ENCODE results near the gene HMGB1. TPM values are rescaled to one million over a fixed set of nuclear protein-coding genes. Genes with fewer than 3 reads are reported as not detected.

Gene HMGB1
- total and polyA plus RNA-seq, 2 donors (not counting 1 experiment from before 2014, with no cell fraction given) = 79.2 to 529 TPM

DNA sequence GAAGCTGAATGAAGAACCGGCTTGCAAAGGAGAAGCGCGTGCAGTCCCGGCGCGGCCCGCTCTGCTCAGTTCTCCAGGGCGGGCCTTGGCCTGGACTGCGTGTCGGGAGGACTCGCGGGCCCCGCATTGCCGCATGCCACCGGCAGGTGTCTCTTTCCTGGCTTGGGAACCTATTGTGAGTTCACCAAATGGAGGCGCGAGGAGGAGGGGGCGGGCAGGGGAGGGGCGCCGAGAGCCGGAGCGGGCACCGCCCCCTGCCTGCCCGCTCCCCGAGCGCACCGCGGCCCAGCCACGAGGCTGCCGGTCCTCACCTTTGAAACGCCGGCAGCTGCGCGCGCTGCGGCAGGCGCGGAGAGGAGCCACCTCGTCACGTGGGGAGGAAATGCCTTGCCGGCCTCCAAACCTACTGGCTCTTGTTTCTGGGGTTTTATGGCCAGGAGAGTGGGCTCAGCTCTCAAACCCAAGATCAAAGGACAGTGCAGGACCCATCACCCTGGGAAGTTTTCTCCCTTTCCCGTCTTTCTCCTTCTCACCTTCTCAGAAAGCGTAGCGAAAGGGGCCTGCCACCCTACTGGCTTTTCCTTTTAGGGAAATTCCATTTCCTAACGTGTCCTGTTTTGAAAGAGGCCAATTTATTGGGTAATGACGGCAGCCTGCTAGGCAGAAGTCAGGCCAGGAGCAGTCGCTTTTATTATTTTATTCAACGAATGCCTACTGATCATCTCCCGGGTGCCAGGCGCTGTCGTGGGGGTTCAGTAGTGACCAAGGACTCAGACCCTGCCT is 57.2 kb downstream of the HMGB1 start:
- Mint-ChIP-seq H3K9me3 (ENCODE audit: insufficient read depth) (no peaks in the 10 kb centered on the region), H3K4me1 (peaks cover 49% of the 10 kb centered on the region), H3K27ac (peak overlapping the region; percentile 85), H3K27me3 (no peaks in the 10 kb centered on the region), H3K4me3 (peak overlapping the region; percentile 73)
- ChIA-PET CTCF (interaction anchor here (0.5 to 9.2 kb wide), 16 partner anchors 9 to 560 kb away, joined by 3 to 93 read pairs (median 8); partner anchors contain the start of genes HMGB1 and UBE2L5), POLR2A (interaction anchor here (0.6 to 4.0 kb wide), 14 partner anchors 11 to 209 kb away, joined by 3 to 19 read pairs (median 4); partner anchors contain the start of genes UBE2L5 and USPL1)
- TF ChIP-seq, protein P1, sequence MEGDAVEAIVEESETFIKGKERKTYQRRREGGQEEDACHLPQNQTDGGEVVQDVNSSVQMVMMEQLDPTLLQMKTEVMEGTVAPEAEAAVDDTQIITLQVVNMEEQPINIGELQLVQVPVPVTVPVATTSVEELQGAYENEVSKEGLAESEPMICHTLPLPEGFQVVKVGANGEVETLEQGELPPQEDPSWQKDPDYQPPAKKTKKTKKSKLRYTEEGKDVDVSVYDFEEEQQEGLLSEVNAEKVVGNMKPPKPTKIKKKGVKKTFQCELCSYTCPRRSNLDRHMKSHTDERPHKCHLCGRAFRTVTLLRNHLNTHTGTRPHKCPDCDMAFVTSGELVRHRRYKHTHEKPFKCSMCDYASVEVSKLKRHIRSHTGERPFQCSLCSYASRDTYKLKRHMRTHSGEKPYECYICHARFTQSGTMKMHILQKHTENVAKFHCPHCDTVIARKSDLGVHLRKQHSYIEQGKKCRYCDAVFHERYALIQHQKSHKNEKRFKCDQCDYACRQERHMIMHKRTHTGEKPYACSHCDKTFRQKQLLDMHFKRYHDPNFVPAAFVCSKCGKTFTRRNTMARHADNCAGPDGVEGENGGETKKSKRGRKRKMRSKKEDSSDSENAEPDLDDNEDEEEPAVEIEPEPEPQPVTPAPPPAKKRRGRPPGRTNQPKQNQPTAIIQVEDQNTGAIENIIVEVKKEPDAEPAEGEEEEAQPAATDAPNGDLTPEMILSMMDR (IDR thresholded peaks at IDR 0.05) = peak; percentile 72
- no peak for TF ChIP-seq EZH2 (IDR thresholded peaks at IDR 0.05; ENCODE audit: borderline replicate concordance, insufficient read depth, low read depth, low read length, poor library complexity, severe bottlenecking)
- Histone ChIP-seq H3K36me3 (replicated peaks in 1 of 2; ENCODE audit: control extremely low read depth in 1 of 2, control insufficient read depth in 1 of 2, extremely low read depth in 1 of 2, insufficient read depth in 2 of 2, low read length in 1 of 2) (no peaks in the 10 kb centered on the region), H3K27me3 (replicated peaks in 1 of 4; ENCODE audit: control extremely low read depth in 1 of 4, control insufficient read depth in 3 of 4, insufficient read depth in 4 of 4, low read length in 3 of 4) (no peaks in the 10 kb centered on the region), H3K9me3 (ENCODE audit: control extremely low read depth in 1 of 3, control insufficient read depth in 2 of 3, insufficient read depth in 1 of 3, low read length in 2 of 3) (no peaks in the 10 kb centered on the region), H3K4me3 (ENCODE audit: control extremely low read depth in 1 of 5, extremely low read depth in 1 of 5, insufficient read depth in 1 of 5, low read depth in 2 of 5, low read length in 4 of 5) (peak overlapping the region; percentile 14 to 53 (median 48)), H3K9ac (ENCODE audit: low read length) (peak overlapping the region; percentile 40), H3K27ac (ENCODE audit: low read length in 2 of 2) (peak overlapping the region; percentile 56 to 67), H3K4me1 (ENCODE audit: control insufficient read depth in 2 of 2, insufficient read depth in 2 of 2, low read length in 2 of 2) (peaks cover 25 to 40% of the 10 kb centered on the region in 2 donors), H3K4me2 (replicated peaks; ENCODE audit: low read depth, low read length, poor library complexity, severe bottlenecking) (peak overlapping the region; percentile 74), H2AFZ (ENCODE audit: insufficient read depth, low read depth, low read length, poor library complexity, severe bottlenecking) (peak overlapping the region; percentile 90), H4K20me1 (ENCODE audit: control insufficient read depth, insufficient read depth, low read length, poor library complexity, severe bottlenecking) (no peaks in the 10 kb centered on the region), H3K79me2 (ENCODE audit: control insufficient read depth, insufficient read depth, low read length) (no peaks in the 10 kb centered on the region)
- ATAC-seq (ENCODE audit: low read depth) (peak; percentile 97), DNase-seq (peak; percentile 94)
- intact Hi-C loops (cut with micrococcal nuclease) = loop anchor here (1.0 to 5.0 kb wide), 11 partner anchors 13 to 209 kb away; partner anchors contain the start of genes KATNAL1 and USPL1
- 13% methylated on average over 46 of the region's 51 CpGs for WGBS (ENCODE audit: insufficient coverage)
